ENCODE results near the gene TP73.

TP73 gene

DNA sequence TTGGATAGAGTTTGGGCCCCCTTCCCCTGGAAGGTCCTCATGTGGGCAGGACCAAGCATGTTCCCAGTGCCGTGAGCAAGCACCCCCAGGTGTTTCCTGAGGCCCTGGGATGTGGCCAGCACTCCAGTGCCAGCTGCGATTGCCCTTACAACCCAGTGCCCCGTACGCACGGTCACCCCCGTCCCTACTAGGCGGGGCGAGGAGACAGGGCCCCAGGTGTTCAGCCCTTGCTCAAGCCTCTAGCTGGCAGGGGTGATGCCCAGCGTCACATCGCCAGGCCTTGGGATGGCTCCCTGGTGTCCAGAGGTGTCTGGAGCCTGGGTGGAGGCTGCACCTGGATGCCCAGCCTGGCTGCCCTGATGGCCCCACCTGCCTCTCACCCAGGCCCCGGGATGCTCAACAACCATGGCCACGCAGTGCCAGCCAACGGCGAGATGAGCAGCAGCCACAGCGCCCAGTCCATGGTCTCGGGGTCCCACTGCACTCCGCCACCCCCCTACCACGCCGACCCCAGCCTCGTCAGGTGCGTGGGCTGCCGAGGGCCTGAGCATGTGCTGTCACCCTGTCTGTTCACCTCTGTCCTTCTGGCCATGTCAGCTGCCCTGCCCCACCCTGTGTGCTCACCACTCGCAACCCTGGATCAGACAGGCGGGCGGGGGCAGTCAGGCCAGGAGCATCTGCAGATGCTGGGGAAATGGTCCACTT, 78.4 kb downstream of the TP73 start:
- POLR2A ChIA-PET (ENCODE audit: low non-redundant PET): no interaction called here
- TF ChIP-seq CTCF (conservative IDR thresholded peaks at IDR 0.05; ENCODE audit: low read depth): no peak
- no peak for DNase-seq (ENCODE audit: low spot score)
- H3K27ac ChIP-seq: peak overlapping the region; percentile 76
- CTCF ChIA-PET: interaction anchor here (2.0 kb wide), 1 partner anchor 35 kb away, joined by 11 read pairs; no protein-coding TSS in a partner anchor

GRCh38 chr1:3731583-3732433, 79.5 kb downstream of the TP73 start:
- H3K27ac ChIP-seq: peak overlapping the region; percentile 76
- no peak for TF ChIP-seq CTCF (conservative IDR thresholded peaks at IDR 0.05; ENCODE audit: low read depth)
- ChIA-PET CTCF (interaction anchor here (2.0 kb wide), 1 partner anchor 36 kb away, joined by 11 read pairs; no protein-coding TSS in a partner anchor), POLR2A (ENCODE audit: low non-redundant PET) (no interaction called here)
- no peak for DNase-seq (ENCODE audit: low spot score)

DNA sequence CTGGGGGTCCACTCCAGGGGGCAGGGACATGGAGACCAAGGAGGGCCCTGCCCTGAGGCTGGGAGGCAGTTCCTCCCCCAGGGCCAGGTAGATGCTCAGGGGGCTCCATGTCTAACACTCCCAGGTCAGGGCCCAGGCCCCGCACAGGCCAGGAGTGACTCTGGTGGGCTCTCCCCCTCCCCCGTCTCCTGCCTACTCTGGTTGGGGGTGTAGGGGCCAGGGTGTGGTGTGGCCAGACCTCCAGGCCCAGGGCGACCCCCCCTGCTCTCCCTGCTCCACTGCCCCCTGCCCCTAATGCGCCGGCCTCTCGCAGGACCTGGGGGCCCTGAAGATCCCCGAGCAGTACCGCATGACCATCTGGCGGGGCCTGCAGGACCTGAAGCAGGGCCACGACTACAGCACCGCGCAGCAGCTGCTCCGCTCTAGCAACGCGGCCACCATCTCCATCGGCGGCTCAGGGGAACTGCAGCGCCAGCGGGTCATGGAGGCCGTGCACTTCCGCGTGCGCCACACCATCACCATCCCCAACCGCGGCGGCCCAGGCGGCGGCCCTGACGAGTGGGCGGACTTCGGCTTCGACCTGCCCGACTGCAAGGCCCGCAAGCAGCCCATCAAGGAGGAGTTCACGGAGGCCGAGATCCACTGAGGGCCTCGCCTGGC, 80.2 kb downstream of the TP73 start:
- H3K27ac ChIP-seq: peak overlapping the region; percentile 76
- CTCF ChIA-PET: interaction anchor here (2.0 kb wide), 1 partner anchor 37 kb away, joined by 11 read pairs; no protein-coding TSS in a partner anchor
- no peak for DNase-seq (ENCODE audit: low spot score)
- POLR2A ChIA-PET (ENCODE audit: low non-redundant PET): no interaction called here
- TF ChIP-seq CTCF (conservative IDR thresholded peaks at IDR 0.05; ENCODE audit: low read depth): no peak

GRCh38 chr1:3733094-3733882, 81.0 kb downstream of the TP73 start:
- no peak for TF ChIP-seq CTCF (conservative IDR thresholded peaks at IDR 0.05; ENCODE audit: low read depth)
- no peak for DNase-seq (ENCODE audit: low spot score)
- POLR2A ChIA-PET (ENCODE audit: low non-redundant PET): interaction anchor here (0.6 kb wide), 1 partner anchor 134 kb away, joined by 4 read pairs; no protein-coding TSS in a partner anchor
- H3K27ac ChIP-seq: peak overlapping the region; percentile 76
- CTCF ChIA-PET: no interaction called here

DNA sequence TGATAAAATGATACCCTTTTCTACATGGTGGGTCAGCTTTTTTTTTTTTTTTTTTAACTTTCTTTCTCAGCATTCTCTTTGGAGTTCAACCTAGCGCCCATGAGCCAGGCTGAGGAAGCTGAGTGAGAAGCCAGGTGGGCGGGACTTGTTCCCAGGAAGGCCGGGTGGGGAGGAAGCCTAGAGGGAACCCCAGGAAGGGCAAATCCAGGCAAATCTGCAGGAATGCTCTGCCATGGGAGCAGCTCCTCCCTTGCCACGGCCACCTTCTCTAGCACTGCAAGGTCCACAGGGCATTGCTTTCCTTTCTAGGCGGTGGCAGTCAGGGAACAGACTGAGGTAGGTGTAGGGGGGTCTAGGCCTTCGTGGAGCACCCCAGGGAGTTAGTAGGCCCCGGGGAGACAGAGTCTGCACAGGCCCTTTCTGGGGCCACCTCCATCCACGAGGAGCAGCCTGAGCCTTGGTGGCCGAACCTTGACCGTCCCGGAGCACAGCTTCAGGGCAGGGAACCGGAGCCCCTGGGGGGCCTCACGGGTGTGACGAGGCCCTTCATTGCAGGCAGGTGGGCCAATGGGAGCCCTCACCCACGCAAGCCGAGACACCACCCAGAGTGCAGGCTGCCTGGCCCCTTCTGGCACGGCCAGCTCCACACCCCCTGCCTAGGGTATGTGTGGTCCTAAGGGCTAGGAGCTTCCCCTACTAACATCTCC, 81.7 kb downstream of the TP73 start:
- POLR2A ChIA-PET (ENCODE audit: low non-redundant PET): interaction anchor here (0.6 kb wide), 1 partner anchor 135 kb away, joined by 4 read pairs; no protein-coding TSS in a partner anchor
- TF ChIP-seq CTCF (conservative IDR thresholded peaks at IDR 0.05; ENCODE audit: low read depth): no peak
- DNase-seq (ENCODE audit: low spot score): no peak
- CTCF ChIA-PET: interaction anchor here (0.7 kb wide), 1 partner anchor 169 kb away, joined by 4 read pairs; no protein-coding TSS in a partner anchor
- peak overlapping the region; percentile 76 for H3K27ac ChIP-seq

Data from RWPE1 (cell line).